C4-2B (cell line): Measurements from ENCODE around the gene CCDC91.

ENCODE experiments used
- ZFX ChIP-seq: fragments of 450-650 bp; IDR thresholded peaks from 2 replicates; pipeline ENCODE4 v1.6.1; 2017
- TF ChIP-seq, protein P1 (sequence below): fragments of 450-650 bp; conservative IDR thresholded peaks from 2 replicates; pipeline ENCODE4 v1.5.1; 2017; ENCODE audit warnings: mild to moderate bottlenecking

DNA sequence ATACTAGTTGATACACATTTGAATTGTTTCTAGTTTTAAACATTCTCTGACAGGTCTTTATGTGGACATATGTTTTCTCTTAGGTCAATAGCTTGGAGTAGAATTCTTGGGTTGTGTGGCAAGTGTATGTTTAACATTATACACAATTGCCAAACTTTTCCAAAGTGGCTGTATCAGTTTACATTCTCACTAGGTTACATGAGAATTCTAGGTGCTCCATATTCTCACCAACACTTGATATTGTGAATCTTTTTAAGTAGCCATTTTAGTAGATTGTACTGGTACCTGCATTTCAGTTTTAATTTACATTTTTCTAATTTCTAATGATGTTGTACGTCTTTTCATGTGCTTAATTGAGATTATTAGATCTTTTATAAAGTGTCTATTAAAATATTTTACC lies 28.6 kb downstream of the CCDC91 start:
- TF ChIP-seq, protein P1, sequence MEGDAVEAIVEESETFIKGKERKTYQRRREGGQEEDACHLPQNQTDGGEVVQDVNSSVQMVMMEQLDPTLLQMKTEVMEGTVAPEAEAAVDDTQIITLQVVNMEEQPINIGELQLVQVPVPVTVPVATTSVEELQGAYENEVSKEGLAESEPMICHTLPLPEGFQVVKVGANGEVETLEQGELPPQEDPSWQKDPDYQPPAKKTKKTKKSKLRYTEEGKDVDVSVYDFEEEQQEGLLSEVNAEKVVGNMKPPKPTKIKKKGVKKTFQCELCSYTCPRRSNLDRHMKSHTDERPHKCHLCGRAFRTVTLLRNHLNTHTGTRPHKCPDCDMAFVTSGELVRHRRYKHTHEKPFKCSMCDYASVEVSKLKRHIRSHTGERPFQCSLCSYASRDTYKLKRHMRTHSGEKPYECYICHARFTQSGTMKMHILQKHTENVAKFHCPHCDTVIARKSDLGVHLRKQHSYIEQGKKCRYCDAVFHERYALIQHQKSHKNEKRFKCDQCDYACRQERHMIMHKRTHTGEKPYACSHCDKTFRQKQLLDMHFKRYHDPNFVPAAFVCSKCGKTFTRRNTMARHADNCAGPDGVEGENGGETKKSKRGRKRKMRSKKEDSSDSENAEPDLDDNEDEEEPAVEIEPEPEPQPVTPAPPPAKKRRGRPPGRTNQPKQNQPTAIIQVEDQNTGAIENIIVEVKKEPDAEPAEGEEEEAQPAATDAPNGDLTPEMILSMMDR, result no peak
- TF ChIP-seq ZFX, result no peak
